Measurements from ENCODE around the gene LONRF3.

LONRF3 gene

DNA sequence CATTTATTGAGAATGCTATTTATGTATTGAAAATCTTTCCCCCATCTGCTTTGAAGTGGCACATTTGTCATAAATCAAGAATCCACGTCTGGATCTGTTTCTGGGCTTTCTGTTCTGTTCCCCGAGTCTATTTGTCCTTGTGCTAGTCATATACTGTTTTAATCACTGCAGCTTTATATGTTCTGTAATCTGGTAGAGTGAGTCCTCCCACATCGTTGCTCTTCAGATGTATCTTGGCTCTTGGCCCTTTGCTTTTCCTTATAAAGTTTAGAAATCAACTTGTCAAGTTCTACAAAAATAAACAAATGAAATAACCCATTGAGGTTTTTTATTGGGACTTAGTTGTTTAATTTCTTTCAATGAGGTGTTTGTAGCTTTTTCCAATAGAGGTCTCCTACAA, 29.0 kb downstream of the LONRF3 start:
- DNase-seq (ENCODE audit: low spot score) = no peak
- in situ Hi-C loops (cut with MboI; ENCODE audit: low pct_unique_long_range_greater_than_20kb, low sequenced_read_pairs, unreplicated experiment) = no loop called here
- TF ChIP-seq, protein P1, sequence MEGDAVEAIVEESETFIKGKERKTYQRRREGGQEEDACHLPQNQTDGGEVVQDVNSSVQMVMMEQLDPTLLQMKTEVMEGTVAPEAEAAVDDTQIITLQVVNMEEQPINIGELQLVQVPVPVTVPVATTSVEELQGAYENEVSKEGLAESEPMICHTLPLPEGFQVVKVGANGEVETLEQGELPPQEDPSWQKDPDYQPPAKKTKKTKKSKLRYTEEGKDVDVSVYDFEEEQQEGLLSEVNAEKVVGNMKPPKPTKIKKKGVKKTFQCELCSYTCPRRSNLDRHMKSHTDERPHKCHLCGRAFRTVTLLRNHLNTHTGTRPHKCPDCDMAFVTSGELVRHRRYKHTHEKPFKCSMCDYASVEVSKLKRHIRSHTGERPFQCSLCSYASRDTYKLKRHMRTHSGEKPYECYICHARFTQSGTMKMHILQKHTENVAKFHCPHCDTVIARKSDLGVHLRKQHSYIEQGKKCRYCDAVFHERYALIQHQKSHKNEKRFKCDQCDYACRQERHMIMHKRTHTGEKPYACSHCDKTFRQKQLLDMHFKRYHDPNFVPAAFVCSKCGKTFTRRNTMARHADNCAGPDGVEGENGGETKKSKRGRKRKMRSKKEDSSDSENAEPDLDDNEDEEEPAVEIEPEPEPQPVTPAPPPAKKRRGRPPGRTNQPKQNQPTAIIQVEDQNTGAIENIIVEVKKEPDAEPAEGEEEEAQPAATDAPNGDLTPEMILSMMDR (IDR thresholded peaks at IDR 0.05; ENCODE audit: extremely low read depth, insufficient read depth, missing control alignments) = no peak

DNA sequence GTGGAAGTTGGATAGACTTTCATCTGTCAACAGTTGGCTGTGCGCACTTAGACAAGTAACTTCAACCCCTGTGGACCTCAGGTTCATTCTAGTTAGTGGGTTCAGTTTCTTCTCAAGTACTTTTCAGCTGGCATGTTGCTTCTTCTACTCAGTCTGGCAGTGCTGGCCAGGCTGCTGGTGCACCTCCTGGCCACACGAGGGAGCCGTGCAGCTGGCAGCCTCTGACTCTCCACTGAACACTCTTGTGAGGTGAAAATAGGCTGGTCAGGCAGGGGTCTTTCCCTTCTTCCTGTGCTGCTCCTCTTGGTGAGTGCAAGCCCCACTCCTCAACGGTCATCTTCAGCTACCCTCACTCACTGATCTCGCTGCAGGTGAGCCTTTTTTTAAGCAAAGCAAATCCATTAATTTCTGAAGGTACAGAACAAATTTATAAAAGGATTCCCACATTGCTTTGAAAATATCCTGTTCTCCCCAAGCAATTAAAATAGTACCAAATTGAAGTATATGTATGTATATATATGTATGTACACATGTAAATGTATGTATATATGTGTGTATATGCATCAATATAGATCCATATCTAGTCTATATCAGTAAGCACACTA, 30.6 kb downstream of the LONRF3 start:
- TF ChIP-seq, protein P1 (IDR thresholded peaks at IDR 0.05; ENCODE audit: extremely low read depth, insufficient read depth, missing control alignments) = peak; percentile 98
- peak; percentile 60 for DNase-seq (ENCODE audit: low spot score)
- in situ Hi-C loops (cut with MboI; ENCODE audit: low pct_unique_long_range_greater_than_20kb, low sequenced_read_pairs, unreplicated experiment) = no loop called here

DNA sequence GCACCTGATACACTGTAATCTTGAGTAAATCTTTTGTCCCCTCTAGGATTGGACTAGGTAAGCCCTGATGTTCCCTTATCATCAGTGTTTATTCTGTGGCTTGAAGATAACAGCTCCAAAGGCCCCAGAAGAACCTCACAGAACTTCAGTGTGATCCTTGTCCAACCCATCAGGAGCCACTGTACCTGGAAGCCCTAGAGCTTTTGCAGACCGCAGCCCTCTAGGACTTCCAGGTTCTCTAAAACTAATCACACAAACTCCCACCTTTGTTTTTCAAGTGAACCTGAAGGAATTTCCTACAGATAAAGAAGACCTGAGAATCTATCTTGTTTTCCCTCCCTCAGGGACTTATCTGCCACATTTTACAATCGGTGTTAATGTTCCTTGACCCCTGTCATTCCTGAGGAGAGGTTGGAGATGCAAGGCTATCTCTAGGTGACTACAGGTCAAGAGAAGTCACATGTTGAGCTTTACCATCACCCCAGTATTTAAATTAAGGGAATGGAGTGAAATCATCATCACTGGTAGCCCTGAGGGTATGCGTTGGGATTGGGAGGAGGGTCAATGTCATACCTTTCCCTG, 32.9 kb downstream of the LONRF3 start:
- no peak for DNase-seq (ENCODE audit: low spot score)
- TF ChIP-seq, protein P1 (IDR thresholded peaks at IDR 0.05; ENCODE audit: extremely low read depth, insufficient read depth, missing control alignments) = no peak
- in situ Hi-C loops (cut with MboI; ENCODE audit: low pct_unique_long_range_greater_than_20kb, low sequenced_read_pairs, unreplicated experiment) = no loop called here

DNA sequence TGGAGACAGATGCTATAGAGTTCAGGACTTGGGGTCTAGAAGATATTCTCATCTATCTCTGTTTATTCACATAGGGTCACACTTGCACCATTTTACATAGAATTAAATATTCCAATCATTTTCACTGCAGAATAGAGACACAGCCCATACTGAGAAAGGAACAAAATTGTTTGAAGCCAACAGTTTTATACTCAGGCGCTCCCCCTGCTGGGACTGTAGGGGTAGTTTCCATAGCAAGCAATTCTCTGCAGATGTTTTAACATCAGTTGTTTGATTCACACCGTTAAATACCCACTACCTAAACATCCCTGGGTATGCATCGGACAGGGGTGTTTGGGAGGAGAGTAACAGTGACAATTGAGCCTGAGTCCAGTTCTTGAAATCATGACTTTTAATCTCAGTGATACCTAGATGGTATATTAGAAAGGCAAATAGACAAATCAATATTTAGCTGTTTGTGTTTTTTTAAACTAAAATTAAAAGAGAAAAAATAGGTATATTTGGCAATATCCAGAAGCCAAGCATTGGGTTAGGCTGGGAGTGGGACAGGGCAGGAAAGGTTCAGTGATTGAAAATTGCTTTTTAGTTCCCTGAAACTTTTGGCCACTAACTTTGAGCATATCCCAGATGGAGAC, 33.8 kb downstream of the LONRF3 start:
- in situ Hi-C loops (cut with MboI; ENCODE audit: low pct_unique_long_range_greater_than_20kb, low sequenced_read_pairs, unreplicated experiment) = no loop called here
- DNase-seq (ENCODE audit: low spot score) = peak; percentile 54
- TF ChIP-seq, protein P1 (IDR thresholded peaks at IDR 0.05; ENCODE audit: extremely low read depth, insufficient read depth, missing control alignments) = peak; percentile 60

DNA sequence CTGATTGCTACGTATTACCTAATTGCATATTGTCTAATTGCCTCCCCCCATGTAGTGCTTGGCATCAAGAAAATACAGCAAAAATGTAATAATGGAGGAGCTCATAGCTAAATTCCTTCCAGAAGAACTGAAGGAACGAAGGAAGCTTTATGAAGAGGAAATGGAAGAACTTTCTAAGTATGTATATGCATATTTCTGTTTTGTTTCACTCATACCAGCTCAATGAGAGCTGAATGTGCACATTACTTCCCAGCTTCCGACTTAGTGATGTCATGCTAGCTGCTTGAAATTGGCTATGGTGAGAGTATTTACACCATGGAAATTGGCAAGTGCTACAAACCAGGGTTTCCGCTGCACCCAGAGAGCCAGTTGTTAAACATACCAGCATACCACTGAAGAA, 34.7 kb downstream of the LONRF3 start:
- no peak for DNase-seq (ENCODE audit: low spot score)
- in situ Hi-C loops (cut with MboI; ENCODE audit: low pct_unique_long_range_greater_than_20kb, low sequenced_read_pairs, unreplicated experiment) = no loop called here
- TF ChIP-seq, protein P1 (IDR thresholded peaks at IDR 0.05; ENCODE audit: extremely low read depth, insufficient read depth, missing control alignments) = no peak

DNA sequence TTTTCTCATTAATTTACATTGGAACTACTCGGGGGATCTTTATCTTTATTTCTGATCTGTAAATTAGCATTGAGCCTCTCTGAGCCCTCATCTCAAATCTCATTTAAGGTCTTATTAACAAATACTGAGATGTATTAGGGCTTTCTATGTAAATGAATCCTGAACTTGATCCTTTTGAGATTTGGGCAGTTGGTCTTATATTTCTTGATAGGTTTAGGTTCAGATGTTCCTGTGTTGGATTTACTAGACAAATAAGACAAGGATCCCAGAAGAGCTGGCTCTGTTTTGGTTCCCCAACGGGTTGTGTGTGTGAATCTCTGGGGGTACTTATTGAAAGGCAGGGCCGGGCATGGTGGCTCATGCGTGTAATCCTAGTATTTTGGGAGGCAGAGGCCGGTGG, 36.1 kb downstream of the LONRF3 start:
- TF ChIP-seq, protein P1 (IDR thresholded peaks at IDR 0.05; ENCODE audit: extremely low read depth, insufficient read depth, missing control alignments) = no peak
- in situ Hi-C loops (cut with MboI; ENCODE audit: low pct_unique_long_range_greater_than_20kb, low sequenced_read_pairs, unreplicated experiment) = no loop called here
- no peak for DNase-seq (ENCODE audit: low spot score)

Measured in GM13977 (cell line).